ENCODE data around the gene TRIP10.

The TRIP10 gene

DNA sequence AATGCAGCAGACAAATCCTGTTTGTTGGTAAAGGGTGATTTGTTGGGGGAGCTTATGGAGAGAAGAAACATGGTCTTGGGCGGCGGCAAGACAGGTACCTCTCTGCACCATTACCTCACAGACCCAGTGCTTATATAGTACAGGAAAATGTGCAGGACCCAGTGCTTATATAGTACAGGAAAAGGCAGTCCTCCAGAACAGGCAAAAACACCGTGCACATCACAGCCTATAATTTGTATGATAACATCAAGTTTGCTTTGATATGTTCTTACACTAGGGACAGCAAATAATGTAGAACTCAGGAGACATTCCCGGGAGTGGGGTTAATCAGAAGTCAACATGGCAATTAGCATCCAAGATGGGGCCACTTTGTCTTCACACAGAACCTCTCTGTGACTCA, 53.9 kb downstream of the TRIP10 start:
- Histone ChIP-seq H3K9ac (ENCODE audit: low read length) (no peak overlapping the region), H3K27ac (ENCODE audit: low read length) (no peak overlapping the region), H2AFZ (ENCODE audit: low read length) (no peak overlapping the region), H3K4me3 (ENCODE audit: low read length) (no peak overlapping the region), H3K27me3 (replicated peaks; ENCODE audit: insufficient read depth, low read length) (no peaks in the 10 kb centered on the region), H3F3A (ENCODE audit: insufficient read depth, low read length) (no peaks in the 10 kb centered on the region; the same call in 1 of the 2 replicates), H3K4me2 (ENCODE audit: low read depth, low read length) (no peak overlapping the region), H3K9me3 (replicated peaks; ENCODE audit: insufficient read depth, low read length) (no peaks in the 10 kb centered on the region), H3K4me1 (ENCODE audit: low read length) (peaks cover 6% of the 10 kb centered on the region), H3K9me2 (replicated peaks; ENCODE audit: insufficient read depth, low read length) (no peaks in the 10 kb centered on the region), H4K20me1 (ENCODE audit: insufficient read depth, low read length) (no peaks in the 10 kb centered on the region), H3K79me2 (ENCODE audit: low read length) (peaks cover 99% of the 10 kb centered on the region), H3K36me3 (replicated peaks; ENCODE audit: insufficient read depth, low read length) (peaks cover 11% of the 10 kb centered on the region)
- no peak for DNase-seq
- TF ChIP-seq, protein P1, sequence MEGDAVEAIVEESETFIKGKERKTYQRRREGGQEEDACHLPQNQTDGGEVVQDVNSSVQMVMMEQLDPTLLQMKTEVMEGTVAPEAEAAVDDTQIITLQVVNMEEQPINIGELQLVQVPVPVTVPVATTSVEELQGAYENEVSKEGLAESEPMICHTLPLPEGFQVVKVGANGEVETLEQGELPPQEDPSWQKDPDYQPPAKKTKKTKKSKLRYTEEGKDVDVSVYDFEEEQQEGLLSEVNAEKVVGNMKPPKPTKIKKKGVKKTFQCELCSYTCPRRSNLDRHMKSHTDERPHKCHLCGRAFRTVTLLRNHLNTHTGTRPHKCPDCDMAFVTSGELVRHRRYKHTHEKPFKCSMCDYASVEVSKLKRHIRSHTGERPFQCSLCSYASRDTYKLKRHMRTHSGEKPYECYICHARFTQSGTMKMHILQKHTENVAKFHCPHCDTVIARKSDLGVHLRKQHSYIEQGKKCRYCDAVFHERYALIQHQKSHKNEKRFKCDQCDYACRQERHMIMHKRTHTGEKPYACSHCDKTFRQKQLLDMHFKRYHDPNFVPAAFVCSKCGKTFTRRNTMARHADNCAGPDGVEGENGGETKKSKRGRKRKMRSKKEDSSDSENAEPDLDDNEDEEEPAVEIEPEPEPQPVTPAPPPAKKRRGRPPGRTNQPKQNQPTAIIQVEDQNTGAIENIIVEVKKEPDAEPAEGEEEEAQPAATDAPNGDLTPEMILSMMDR (IDR thresholded peaks at IDR 0.05; ENCODE audit: low read length), result no peak
- TF ChIP-seq EZH2phosphoT487 (IDR thresholded peaks at IDR 0.05; ENCODE audit: low read length) (no peak), EZH2 (optimal IDR thresholded peaks at IDR 0.05; ENCODE audit: low read depth, low read length) (no peak)

DNA sequence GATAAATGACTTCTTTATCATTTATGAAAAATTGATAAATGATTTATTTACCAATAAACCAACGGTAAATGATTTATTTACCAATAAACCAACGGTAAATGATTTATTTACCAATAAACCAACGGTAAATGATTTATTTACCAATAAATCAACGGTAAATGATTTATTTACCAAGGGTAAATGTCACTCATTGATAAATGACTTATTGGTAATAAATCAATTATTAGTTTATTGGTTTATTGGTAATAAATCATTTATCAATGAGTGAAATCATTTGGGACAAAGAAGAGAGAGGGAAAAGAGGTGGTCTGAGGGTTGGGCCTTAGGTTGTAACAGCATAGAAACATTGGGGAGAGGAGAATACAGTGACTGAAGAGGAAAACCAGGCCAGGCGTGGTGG, 54.5 kb downstream of the TRIP10 start:
- H3K4me2 ChIP-seq (ENCODE audit: low read depth, low read length), result no peak overlapping the region
- no peaks in the 10 kb centered on the region for H4K20me1 ChIP-seq (ENCODE audit: insufficient read depth, low read length)
- H3K4me1 ChIP-seq (ENCODE audit: low read length), result peaks cover 3% of the 10 kb centered on the region; the same call in 1 of the 2 replicates
- no peak overlapping the region for H3K27ac ChIP-seq (ENCODE audit: low read length)
- TF ChIP-seq EZH2phosphoT487 (IDR thresholded peaks at IDR 0.05; ENCODE audit: low read length) (no peak), EZH2 (optimal IDR thresholded peaks at IDR 0.05; ENCODE audit: low read depth, low read length) (no peak)
- TF ChIP-seq, protein P1 (IDR thresholded peaks at IDR 0.05; ENCODE audit: low read length), result no peak
- H3K4me3 ChIP-seq (ENCODE audit: low read length), result no peak overlapping the region
- H3K79me2 ChIP-seq (ENCODE audit: low read length), result peaks cover 99% of the 10 kb centered on the region
- no peaks in the 10 kb centered on the region for H3K9me3 ChIP-seq (replicated peaks; ENCODE audit: insufficient read depth, low read length)
- no peak overlapping the region for H2AFZ ChIP-seq (ENCODE audit: low read length)
- peaks cover 11% of the 10 kb centered on the region for H3K36me3 ChIP-seq (replicated peaks; ENCODE audit: insufficient read depth, low read length)
- H3K9ac ChIP-seq (ENCODE audit: low read length), result no peak overlapping the region
- H3K27me3 ChIP-seq (replicated peaks; ENCODE audit: insufficient read depth, low read length), result no peaks in the 10 kb centered on the region
- no peaks in the 10 kb centered on the region for H3K9me2 ChIP-seq (replicated peaks; ENCODE audit: insufficient read depth, low read length)
- no peaks in the 10 kb centered on the region for H3F3A ChIP-seq (ENCODE audit: insufficient read depth, low read length)
- DNase-seq, result no peak

DNA sequence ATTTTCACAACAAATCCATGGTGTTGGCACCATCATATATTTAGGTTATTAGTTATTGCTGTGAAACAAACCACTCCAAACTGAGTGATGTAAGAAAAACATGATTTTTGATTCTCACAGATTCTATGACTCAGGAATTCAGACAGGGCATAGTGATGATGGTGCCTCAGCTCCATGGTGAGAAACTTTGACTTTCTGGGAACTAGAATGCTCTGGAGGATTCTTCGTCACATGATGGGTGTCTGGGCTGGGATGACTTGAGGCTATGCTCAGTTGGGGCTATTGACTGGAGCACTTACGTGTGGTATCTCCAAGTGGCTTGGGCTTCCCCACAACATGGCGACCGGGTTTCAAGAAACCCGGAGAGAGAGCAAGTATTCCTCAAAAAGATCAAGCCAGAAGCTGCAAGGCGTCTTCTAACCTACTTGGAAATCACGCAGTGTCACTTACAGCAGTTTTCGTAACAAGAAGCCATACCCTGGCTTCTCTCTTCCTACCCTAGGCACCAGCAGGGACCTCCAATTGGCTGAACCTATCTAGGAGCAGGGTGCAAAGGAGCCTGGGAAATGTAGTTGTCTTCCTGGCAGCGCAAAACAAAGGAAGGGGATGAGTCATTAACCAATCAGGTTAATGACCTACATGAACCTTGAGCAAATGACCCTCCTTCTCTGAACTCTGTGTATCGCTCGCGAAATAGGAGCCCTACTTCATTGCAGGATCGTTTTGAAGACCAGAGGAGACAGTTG, 55.4 kb downstream of the TRIP10 start:
- H3K9me3 ChIP-seq (replicated peaks; ENCODE audit: insufficient read depth, low read length), result no peaks in the 10 kb centered on the region
- peaks cover 5% of the 10 kb centered on the region for H3F3A ChIP-seq (ENCODE audit: insufficient read depth, low read length)
- TF ChIP-seq, protein P1 (IDR thresholded peaks at IDR 0.05; ENCODE audit: low read length), result no peak
- TF ChIP-seq EZH2phosphoT487 (IDR thresholded peaks at IDR 0.05; ENCODE audit: low read length) (no peak), EZH2 (optimal IDR thresholded peaks at IDR 0.05; ENCODE audit: low read depth, low read length) (no peak)
- no peaks in the 10 kb centered on the region for H4K20me1 ChIP-seq (ENCODE audit: insufficient read depth, low read length)
- H2AFZ ChIP-seq (ENCODE audit: low read length), result no peak overlapping the region
- H3K4me2 ChIP-seq (ENCODE audit: low read depth, low read length), result no peak overlapping the region
- no peaks in the 10 kb centered on the region for H3K27me3 ChIP-seq (replicated peaks; ENCODE audit: insufficient read depth, low read length)
- H3K4me3 ChIP-seq (ENCODE audit: low read length), result no peak overlapping the region
- no peaks in the 10 kb centered on the region for H3K9me2 ChIP-seq (replicated peaks; ENCODE audit: insufficient read depth, low read length)
- no peak overlapping the region for H3K27ac ChIP-seq (ENCODE audit: low read length)
- no peak overlapping the region for H3K9ac ChIP-seq (ENCODE audit: low read length)
- no peak for DNase-seq
- peaks cover 99% of the 10 kb centered on the region for H3K79me2 ChIP-seq (ENCODE audit: low read length)
- H3K4me1 ChIP-seq (ENCODE audit: low read length), result peaks cover 9% of the 10 kb centered on the region
- peaks cover 11% of the 10 kb centered on the region for H3K36me3 ChIP-seq (replicated peaks; ENCODE audit: insufficient read depth, low read length)

Measured in MM.1S (cell line).